Skeletal muscle cell (primary cell): ENCODE measurements around the gene FKBP1A.
A peak's percentile ranks its signal among the peaks of the same experiment; 100 is the strongest.

Experiments
- DNase-seq: peaks from one replicate; pipeline ENCODE4 v3.0.0-alpha.2; 2010; ENCODE audit warnings: low read depth
- H3K4me3 ChIP-seq: 2 replicates; pipeline ENCODE4 v1.5.1; 2011; ENCODE audit warnings: low read depth, mild to moderate bottlenecking, control low read depth, low read length, moderate library complexity

FKBP1A gene

GRCh38 chr20:1389703-1390580 lies 2.9 kb downstream of the FKBP1A start:
- H3K4me3 ChIP-seq: peak overlapping the region; percentile 83
- DNase-seq: no peak

- no peak overlapping the region for H3K4me3 ChIP-seq
- DNase-seq: no peak
Measured at GRCh38 chr20:1388741-1389483, 3.9 kb downstream of the FKBP1A start.

GRCh38 chr20:1388253-1388652 lies 4.6 kb downstream of the FKBP1A start:
- H3K4me3 ChIP-seq: no peak overlapping the region
- DNase-seq: no peak

GRCh38 chr20:1386323-1386722 lies 6.5 kb downstream of the FKBP1A start:
- H3K4me3 ChIP-seq: no peak overlapping the region
- no peak for DNase-seq

GRCh38 chr20:1383623-1384404 lies 9.0 kb downstream of the FKBP1A start:
- DNase-seq: no peak
- H3K4me3 ChIP-seq: no peak overlapping the region

- no peak for DNase-seq
- H3K4me3 ChIP-seq: no peak overlapping the region
Measured at GRCh38 chr20:1382670-1383069, 10.2 kb downstream of the FKBP1A start.

GRCh38 chr20:1381753-1382591 lies 10.9 kb downstream of the FKBP1A start:
- no peak for DNase-seq
- H3K4me3 ChIP-seq: no peak overlapping the region

- no peak for DNase-seq
- H3K4me3 ChIP-seq: no peak overlapping the region
Measured at GRCh38 chr20:1378735-1379125, 14.1 kb downstream of the FKBP1A start.

GRCh38 chr20:1377984-1378734 lies 14.7 kb downstream of the FKBP1A start:
- H3K4me3 ChIP-seq: no peak overlapping the region
- DNase-seq: no peak

GRCh38 chr20:1377341-1377871 lies 15.4 kb downstream of the FKBP1A start:
- DNase-seq: no peak

GRCh38 chr20:1376408-1377270 lies 16.2 kb downstream of the FKBP1A start:
- no peak for DNase-seq

More at GRCh38 chr20:1377341-1377871, 15.4 kb downstream of the FKBP1A start:
- no peak overlapping the region for H3K4me3 ChIP-seq

GRCh38 chr20:1376007-1376406 lies 16.8 kb downstream of the FKBP1A start:
- H3K4me3 ChIP-seq: no peak overlapping the region
- DNase-seq: no peak

More at GRCh38 chr20:1376408-1377270, 16.2 kb downstream of the FKBP1A start:
- H3K4me3 ChIP-seq: no peak overlapping the region

- H3K4me3 ChIP-seq: no peak overlapping the region
- DNase-seq: peak; percentile 76
Measured at GRCh38 chr20:1375515-1375914, 17.3 kb downstream of the FKBP1A start.

GRCh38 chr20:1374246-1374645 lies 18.6 kb downstream of the FKBP1A start:
- H3K4me3 ChIP-seq: no peak overlapping the region
- DNase-seq: no peak

- DNase-seq: no peak
- H3K4me3 ChIP-seq: no peak overlapping the region
Measured at GRCh38 chr20:1373614-1374013, 19.2 kb downstream of the FKBP1A start.

GRCh38 chr20:1373036-1373435 lies 19.8 kb downstream of the FKBP1A start:
- no peak overlapping the region for H3K4me3 ChIP-seq
- DNase-seq: no peak

- no peak overlapping the region for H3K4me3 ChIP-seq
- no peak for DNase-seq
Measured at GRCh38 chr20:1371830-1372539, 20.9 kb downstream of the FKBP1A start.
